ENCODE results near the gene TRIO. TPM values are rescaled to one million over a fixed set of nuclear protein-coding genes. Genes with fewer than 3 reads are reported as not detected.

Gene TRIO
- total RNA-seq, 1 experiment from 2014 or later: 88.8 TPM

DNA sequence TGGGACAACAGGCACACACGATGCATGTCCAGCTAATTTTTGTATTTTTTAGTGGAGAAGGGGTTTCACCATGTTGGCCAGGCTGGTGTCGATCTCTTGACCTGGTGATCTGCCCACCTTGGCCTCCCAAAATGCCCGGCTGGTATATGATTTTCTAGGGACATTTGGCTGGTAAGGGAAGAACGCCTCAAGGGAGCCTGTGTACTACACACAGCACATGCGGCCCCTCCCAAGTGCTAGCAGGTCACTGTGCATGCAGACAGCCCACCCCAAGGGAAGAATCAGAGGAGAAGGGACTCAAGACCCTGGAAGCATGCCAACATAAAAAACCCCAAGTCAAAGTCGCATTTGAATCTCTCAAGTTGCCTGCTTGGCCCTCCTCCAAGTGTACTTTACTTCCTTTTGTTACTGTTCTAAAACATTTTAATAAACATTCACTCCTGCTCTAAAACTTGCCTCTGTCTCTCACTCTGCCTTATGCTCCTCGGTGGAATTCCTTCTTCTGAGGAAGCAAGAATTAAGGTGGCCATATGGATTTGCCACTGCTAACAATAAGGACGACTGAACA is 414.1 kb downstream of the TRIO start:
- ATAC-seq (no peak), DNase-seq (ENCODE audit: low spot score) (no peak)
- H3K27me3 Mint-ChIP-seq (ENCODE audit: low read depth): peaks cover 2% of the 10 kb centered on the region; the same call in 1 of the 2 replicates
- 0 out of 2 replicates have a peak, but pooled peaks cover under 1% of the 10 kb centered on the region for H3K9me3 Mint-ChIP-seq
- ChIA-PET CTCF (interaction anchor here (0.7 kb wide), 1 partner anchor 60 kb away, joined by 5 read pairs; no protein-coding TSS in a partner anchor), POLR2A (no interaction called here)
- H3K4me3 Mint-ChIP-seq: no peak overlapping the region
- H3K27ac Mint-ChIP-seq: no peak overlapping the region
- TF ChIP-seq SOX15 (CRISPR knock-in tag; IDR thresholded peaks at IDR 0.05): no peak
- TF ChIP-seq RELA (CRISPR knock-in tag; IDR thresholded peaks at IDR 0.05; ENCODE audit: borderline replicate concordance): no peak
- TF ChIP-seq, protein P1, sequence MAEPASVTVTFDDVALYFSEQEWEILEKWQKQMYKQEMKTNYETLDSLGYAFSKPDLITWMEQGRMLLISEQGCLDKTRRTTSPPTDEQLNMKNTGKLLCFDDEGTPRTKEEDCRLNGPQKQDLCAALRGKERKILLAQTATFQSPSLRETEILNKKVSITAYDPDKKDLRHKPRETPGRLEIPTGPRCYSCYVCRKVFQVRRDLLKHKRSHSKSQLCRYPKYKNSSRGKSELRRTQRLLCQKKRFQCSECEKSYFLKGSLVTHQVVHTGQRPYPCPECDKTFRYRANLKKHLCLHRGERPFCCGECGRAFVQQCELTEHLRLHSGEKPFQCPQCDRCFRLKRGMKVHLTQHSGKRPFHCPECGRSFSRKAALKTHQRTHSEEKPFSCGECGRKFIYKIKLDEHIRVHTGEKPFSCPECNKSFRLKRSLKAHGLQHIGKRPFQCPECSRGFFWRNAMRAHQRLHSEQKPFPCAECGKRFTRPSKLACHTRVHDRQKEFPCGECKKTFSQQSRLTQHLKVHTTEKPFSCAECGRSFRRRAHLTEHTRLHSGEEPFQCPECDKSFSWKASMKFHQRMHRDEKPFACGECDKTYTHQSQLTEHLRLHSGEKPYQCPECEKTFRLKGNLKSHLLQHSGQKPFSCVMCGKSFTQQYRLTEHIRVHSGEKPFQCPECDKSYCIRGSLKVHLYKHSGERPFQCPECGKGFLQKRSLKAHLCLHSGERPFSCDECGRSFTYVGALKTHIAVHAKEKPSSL (CRISPR knock-in tag; conservative IDR thresholded peaks at IDR 0.05): no peak
- H3K4me1 Mint-ChIP-seq: no peaks in the 10 kb centered on the region
- no peaks in the 10 kb centered on the region for H3K36me3 Mint-ChIP-seq

DNA sequence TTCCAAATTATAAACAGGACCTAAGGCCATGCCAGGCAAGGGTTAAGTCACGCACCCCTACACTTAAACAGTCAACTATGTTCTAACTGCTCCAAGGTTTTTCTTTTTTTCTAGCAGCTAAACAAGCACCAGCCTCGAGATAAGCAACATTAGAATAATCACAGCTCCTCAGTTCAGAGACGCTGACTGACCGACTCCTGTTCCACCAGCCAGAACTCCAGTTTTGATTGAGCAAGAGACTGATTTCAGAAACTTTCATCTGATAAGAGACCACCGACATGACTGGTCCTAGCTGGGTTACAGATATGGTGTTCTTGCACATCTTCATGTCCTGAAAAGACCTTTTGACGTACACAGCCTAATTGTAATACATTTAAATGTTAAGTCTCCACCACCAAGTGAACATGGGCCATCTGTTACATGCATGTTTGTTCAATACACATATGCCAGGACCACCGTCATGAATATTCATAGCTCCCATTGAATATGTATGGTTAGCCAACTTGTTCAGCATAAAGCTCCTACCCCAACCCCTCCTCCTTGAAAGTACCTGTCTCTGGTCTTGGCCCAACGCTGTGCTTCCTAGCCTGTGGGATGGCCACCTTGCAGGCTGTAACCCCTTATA is 414.8 kb downstream of the TRIO start:
- no peaks in the 10 kb centered on the region for H3K36me3 Mint-ChIP-seq

More for the DNA sequence above, 414.8 kb downstream of the TRIO start:
- peaks cover 2% of the 10 kb centered on the region; the same call in 1 of the 2 replicates for H3K27me3 Mint-ChIP-seq (ENCODE audit: low read depth)
- DNase-seq (ENCODE audit: low spot score) (no peak), ATAC-seq (no peak)
- TF ChIP-seq GRHL2 (CRISPR knock-in tag; IDR thresholded peaks at IDR 0.05; ENCODE audit: insufficient replicate concordance, severe bottlenecking) (no peak), GABPB1 (CRISPR knock-in tag; IDR thresholded peaks at IDR 0.05) (no peak), TP53 (CRISPR knock-in tag; IDR thresholded peaks at IDR 0.05) (no peak), ZNF423 (CRISPR knock-in tag; IDR thresholded peaks at IDR 0.05) (no peak), KAT7 (CRISPR knock-in tag; IDR thresholded peaks at IDR 0.05; ENCODE audit: borderline replicate concordance) (no peak), EMX1 (CRISPR knock-in tag; IDR thresholded peaks at IDR 0.05) (no peak), ATF6 (CRISPR knock-in tag; IDR thresholded peaks at IDR 0.05) (no peak), NR1H2 (CRISPR knock-in tag; IDR thresholded peaks at IDR 0.05) (no peak), ZNF263 (CRISPR knock-in tag; IDR thresholded peaks at IDR 0.05; ENCODE audit: low read depth) (no peak), SMAD4 (CRISPR knock-in tag; IDR thresholded peaks at IDR 0.05) (no peak), RELA (CRISPR knock-in tag; IDR thresholded peaks at IDR 0.05; ENCODE audit: borderline replicate concordance) (no peak), NR3C1 (CRISPR knock-in tag; conservative IDR thresholded peaks at IDR 0.05; ENCODE audit: low read depth) (no peak), ZNF232 (CRISPR knock-in tag; IDR thresholded peaks at IDR 0.05) (no peak), ELF4 (CRISPR knock-in tag; IDR thresholded peaks at IDR 0.05; ENCODE audit: low read depth) (no peak), IRF2 (CRISPR knock-in tag; IDR thresholded peaks at IDR 0.05; ENCODE audit: borderline replicate concordance, low read depth) (no peak)
- TF ChIP-seq, protein P2, sequence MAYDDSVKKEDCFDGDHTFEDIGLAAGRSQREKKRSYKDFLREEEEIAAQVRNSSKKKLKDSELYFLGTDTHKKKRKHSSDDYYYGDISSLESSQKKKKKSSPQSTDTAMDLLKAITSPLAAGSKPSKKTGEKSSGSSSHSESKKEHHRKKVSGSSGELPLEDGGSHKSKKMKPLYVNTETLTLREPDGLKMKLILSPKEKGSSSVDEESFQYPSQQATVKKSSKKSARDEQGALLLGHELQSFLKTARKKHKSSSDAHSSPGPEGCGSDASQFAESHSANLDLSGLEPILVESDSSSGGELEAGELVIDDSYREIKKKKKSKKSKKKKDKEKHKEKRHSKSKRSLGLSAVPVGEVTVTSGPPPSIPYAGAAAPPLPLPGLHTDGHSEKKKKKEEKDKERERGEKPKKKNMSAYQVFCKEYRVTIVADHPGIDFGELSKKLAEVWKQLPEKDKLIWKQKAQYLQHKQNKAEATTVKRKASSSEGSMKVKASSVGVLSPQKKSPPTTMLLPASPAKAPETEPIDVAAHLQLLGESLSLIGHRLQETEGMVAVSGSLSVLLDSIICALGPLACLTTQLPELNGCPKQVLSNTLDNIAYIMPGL (CRISPR knock-in tag; IDR thresholded peaks at IDR 0.05): no peak
- TF ChIP-seq, protein P3, sequence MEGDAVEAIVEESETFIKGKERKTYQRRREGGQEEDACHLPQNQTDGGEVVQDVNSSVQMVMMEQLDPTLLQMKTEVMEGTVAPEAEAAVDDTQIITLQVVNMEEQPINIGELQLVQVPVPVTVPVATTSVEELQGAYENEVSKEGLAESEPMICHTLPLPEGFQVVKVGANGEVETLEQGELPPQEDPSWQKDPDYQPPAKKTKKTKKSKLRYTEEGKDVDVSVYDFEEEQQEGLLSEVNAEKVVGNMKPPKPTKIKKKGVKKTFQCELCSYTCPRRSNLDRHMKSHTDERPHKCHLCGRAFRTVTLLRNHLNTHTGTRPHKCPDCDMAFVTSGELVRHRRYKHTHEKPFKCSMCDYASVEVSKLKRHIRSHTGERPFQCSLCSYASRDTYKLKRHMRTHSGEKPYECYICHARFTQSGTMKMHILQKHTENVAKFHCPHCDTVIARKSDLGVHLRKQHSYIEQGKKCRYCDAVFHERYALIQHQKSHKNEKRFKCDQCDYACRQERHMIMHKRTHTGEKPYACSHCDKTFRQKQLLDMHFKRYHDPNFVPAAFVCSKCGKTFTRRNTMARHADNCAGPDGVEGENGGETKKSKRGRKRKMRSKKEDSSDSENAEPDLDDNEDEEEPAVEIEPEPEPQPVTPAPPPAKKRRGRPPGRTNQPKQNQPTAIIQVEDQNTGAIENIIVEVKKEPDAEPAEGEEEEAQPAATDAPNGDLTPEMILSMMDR (IDR thresholded peaks at IDR 0.05): no peak
- H3K27ac Mint-ChIP-seq: no peak overlapping the region
- no peaks in the 10 kb centered on the region for H3K4me1 Mint-ChIP-seq
- CTCF ChIA-PET: interaction anchor here (1.0 kb wide), 1 partner anchor 91 kb away, joined by 4 read pairs; no protein-coding TSS in a partner anchor
- POLR2A ChIA-PET: no interaction called here
- H3K9me3 Mint-ChIP-seq: no peaks in the 10 kb centered on the region
- H3K4me3 Mint-ChIP-seq: no peak overlapping the region
